Epithelial cell of proximal tubule (primary cell): ENCODE results near the gene WBP1L. TPM values are rescaled to one million over a fixed set of nuclear protein-coding genes. Genes with fewer than 3 reads are reported as not detected.
A peak's percentile ranks its signal among the peaks of the same experiment; 100 is the strongest.
"Not testable (repeated sequence)": the region's sequence is repeated elsewhere in the genome, so short reads cannot be mapped to it uniquely, and the experiment has no call there.

Experiments
- DNase-seq: peaks from one replicate; pipeline ENCODE4 v3.0.0-alpha.2; 2011; ENCODE audit warnings: low read depth
- H3K4me3 ChIP-seq: 2 replicates; pipeline ENCODE4 v1.5.1; 2011; ENCODE audit warnings: low read depth, mild to moderate bottlenecking, low read length
- total RNA-seq: library from RNA; depleted of rRNA; stranded (reverse); fragments of >200 nt; gene quantifications from 2 replicates; pipeline ENCODE4 v1.2.3, GENCODE V29; 2015
- TF ChIP-seq, protein P1 (sequence below): conservative IDR thresholded peaks from 2 replicates; pipeline ENCODE4 v1.5.1; 2012; ENCODE audit warnings: low read depth, mild to moderate bottlenecking, low read length

WBP1L gene
- total RNA-seq, 1 donor from 2014 or later: 18.4 TPM

DNA sequence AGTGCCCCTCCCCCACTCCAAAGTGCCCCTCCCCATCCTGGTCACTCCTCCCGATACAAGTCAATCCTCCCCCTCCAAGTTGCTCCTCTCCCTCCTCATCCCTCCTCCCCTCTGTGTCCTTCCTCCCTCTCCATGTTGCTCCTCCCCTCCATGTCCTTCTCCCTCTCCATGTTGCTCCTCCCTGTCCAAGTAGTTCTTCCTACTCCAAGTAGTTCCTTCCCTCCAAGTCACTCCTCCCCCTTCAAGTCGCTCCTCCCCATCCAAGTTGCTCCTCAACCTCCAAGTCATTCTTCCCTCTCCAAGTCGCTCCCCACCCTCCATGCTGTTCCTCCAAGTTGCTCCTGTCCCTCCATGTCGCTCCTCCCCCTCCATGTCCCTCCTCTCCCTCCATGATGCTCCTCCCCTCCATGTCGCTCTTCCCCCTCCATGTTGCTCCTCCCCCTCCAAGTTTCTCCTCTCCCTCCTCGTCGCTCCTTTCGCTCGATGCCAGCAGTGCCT is 8.6 kb upstream of the WBP1L start:
- no peak overlapping the region for H3K4me3 ChIP-seq
- no peak for DNase-seq
- TF ChIP-seq, protein P1, sequence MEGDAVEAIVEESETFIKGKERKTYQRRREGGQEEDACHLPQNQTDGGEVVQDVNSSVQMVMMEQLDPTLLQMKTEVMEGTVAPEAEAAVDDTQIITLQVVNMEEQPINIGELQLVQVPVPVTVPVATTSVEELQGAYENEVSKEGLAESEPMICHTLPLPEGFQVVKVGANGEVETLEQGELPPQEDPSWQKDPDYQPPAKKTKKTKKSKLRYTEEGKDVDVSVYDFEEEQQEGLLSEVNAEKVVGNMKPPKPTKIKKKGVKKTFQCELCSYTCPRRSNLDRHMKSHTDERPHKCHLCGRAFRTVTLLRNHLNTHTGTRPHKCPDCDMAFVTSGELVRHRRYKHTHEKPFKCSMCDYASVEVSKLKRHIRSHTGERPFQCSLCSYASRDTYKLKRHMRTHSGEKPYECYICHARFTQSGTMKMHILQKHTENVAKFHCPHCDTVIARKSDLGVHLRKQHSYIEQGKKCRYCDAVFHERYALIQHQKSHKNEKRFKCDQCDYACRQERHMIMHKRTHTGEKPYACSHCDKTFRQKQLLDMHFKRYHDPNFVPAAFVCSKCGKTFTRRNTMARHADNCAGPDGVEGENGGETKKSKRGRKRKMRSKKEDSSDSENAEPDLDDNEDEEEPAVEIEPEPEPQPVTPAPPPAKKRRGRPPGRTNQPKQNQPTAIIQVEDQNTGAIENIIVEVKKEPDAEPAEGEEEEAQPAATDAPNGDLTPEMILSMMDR: no peak

DNA sequence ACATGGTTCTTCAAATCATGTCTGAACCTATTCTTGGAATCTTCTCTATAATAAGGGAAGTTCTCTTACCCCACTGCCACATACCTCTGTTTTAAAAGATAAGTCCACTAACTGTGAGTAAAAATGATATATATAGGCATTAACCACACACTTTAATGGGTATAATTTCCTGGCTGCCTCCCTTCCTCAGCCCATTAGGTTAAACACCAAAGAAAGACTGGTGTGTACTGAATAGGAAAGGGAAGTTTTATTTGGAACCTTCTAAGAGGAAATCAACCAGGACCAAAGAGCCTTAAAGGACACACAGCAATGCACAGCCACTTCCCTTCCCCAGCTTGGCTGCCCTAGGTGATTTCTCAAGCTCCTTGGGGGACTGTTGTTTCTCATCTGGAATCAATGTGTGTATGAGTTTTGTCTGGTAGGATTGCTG is 5.0 kb upstream of the WBP1L start:
- TF ChIP-seq, protein P1: no peak
- no peak for DNase-seq

DNA sequence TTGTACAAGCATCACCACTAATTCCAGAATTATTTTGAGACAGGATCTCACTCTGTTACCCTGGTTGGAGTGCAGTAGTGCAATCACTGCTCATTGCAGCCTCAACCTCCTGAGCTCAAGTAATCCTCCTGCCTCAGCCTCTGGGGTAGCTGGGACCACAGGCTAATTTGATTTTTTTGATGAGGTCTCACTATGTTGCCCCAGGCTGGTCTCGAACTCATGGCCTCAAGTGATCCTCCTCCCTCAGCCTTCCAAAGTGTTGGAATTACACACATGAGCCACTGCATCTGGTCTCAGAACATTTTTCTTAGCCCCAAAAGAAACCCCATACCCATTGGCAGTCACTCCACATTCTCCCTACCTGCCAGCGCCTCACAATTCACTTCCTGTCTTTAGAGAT is 3.5 kb upstream of the WBP1L start:
- TF ChIP-seq, protein P1: no peak
- no peak for DNase-seq

More for the DNA sequence above, 5.0 kb upstream of the WBP1L start:
- H3K4me3 ChIP-seq: no peak overlapping the region

DNA sequence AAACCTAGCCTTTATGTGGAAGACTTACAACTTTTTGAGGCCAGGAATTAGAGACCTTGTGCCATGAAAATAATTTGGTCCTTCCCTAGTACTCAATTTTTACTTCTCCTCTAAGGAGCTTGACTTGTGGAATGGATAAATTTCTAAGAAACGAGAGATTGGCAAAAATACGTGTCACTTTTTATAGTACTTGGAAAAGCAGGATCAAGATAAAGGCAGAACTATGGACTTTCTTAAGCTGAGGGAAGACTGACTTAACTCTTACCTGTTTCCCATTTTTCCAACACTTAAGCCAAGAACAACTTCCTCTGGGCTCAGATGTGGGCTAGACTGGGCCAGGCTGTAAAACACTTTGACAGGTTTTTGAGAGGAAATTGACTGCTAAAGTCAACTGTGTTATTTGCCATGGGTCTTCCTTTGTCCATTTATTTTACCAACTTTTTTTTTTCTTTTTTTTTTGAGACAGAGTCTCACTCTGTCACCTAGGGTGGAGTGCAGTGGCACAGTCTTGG is 2.0 kb upstream of the WBP1L start:
- DNase-seq: no peak
- H3K4me3 ChIP-seq: no peak overlapping the region
- TF ChIP-seq, protein P1: no peak

More for the DNA sequence above, 3.5 kb upstream of the WBP1L start:
- no peak overlapping the region for H3K4me3 ChIP-seq

DNA sequence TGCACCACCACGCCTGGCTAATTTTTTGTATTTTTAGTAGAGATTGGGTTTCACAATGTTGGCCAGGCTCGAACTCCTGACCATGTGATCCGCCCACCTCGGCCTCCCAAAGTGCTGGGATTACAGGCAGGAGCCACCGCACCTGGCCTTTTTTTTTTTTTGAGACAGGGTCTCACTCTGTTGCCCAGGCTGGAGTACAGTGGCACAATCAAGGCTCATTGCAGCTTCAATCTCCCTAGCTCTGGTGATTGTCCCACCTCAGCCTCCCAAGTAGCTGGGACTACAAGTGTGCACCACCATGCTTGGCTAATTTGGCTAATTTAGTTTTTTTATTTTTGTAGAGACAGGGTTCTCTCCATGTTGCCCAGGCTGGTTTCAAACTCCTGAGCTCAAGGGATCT is 1.4 kb upstream of the WBP1L start:
- DNase-seq, H3K4me3 ChIP-seq: not testable (repeated sequence)

DNA sequence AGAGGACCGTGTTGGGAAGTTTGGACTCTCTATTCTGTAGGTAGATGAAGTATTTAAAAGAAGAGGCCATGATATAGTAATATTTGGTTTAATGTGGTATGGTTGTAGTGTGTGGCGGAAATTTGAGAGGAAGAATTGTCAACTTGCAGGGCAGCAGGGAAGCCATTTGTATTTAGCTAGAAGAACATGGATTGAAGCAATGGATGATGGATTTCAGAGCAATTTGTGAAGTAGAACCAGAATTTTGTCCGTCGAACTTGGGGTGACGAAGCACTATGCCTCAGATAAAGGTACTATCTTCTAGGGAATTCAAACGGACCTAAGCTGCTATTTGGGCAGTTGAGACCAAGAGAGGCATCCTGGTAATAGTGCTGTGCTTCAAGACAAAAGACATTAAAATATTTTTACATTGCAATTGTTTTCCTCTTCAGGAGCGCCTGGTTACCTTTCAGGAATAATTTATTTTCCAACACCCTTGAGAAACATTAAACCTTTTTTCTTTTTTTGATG is 615 bp upstream of the WBP1L start:
- no peak for DNase-seq
- TF ChIP-seq, protein P1: no peak

DNA sequence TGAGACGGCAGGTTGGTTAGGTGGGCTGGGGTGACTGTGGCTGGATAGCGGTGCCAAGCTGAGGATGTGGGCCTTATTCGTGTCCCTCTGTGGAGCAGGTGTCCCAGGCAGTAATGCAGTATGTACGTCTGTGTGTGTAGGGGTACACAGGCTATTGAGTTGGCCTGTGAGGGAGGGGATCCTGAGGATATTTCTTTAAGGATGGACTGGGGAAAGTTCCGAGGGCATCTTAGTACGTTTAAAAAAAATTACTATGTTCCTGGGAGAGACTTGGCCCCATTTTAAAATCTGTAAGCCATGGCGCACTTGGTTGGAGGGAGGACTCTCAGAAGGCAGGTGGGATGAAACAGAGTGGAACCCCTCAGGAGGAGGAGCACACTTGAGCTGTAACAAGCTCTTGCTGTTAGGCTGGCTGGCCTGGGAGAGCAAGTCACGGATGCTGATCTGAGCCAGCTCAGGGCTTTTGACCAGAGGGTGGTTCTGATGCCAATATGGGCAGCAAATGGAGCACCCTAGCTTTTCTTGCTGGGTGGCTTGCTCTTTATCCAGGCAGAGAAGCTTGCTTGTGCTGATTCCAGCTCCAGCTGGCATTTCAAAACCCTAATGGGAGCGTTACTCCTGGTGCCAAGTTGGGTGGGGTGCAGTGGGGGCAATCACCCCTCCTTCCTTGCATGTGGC is 765 bp downstream of the WBP1L start:
- TF ChIP-seq, protein P1: no peak
- DNase-seq: no peak
- peak overlapping the region; percentile 91 for H3K4me3 ChIP-seq

More for the DNA sequence above, 615 bp upstream of the WBP1L start:
- H3K4me3 ChIP-seq: no peak overlapping the region
